Upper lobe of right lung (tissue), 1 donor: ENCODE measurements around the gene SNRNP25. TPM values are rescaled to one million over a fixed set of nuclear protein-coding genes. Genes with fewer than 3 reads are reported as not detected.
"Not testable (repeated sequence)": the region's sequence is repeated elsewhere in the genome, so short reads cannot be mapped to it uniquely, and the experiment has no call there.

Source experiments
- ATAC-seq: fragments of 200-7000 bp; cut with Tn5 transposase; one replicate; pipeline ENCODE4 v1.9.1; 2020; ENCODE audit warnings: mild to moderate bottlenecking, moderate library complexity
- DNase-seq: peaks from one replicate; pipeline ENCODE4 v3.0.0-alpha.2; 2020
- H3K27ac ChIP-seq: fragments of 200-600 bp; one replicate; pipeline ENCODE4 v1.8.0; 2022
- H3K27me3 ChIP-seq: fragments of 200-600 bp; one replicate; pipeline ENCODE4 v1.8.0; 2022; ENCODE audit warnings: mild to moderate bottlenecking
- H3K36me3 ChIP-seq: fragments of 200-600 bp; one replicate; pipeline ENCODE4 v1.8.0; 2022
- H3K4me1 ChIP-seq: fragments of 200-600 bp; one replicate; pipeline ENCODE4 v1.8.0; 2022
- H3K4me3 ChIP-seq: fragments of 200-600 bp; one replicate; pipeline ENCODE4 v1.8.0; 2022; ENCODE audit warnings: mild to moderate bottlenecking
- H3K9me3 ChIP-seq: fragments of 200-600 bp; one replicate; pipeline ENCODE4 v1.8.0; 2022
- CTCF ChIP-seq: fragments of 200-600 bp; IDR thresholded peaks from one replicate; pipeline ENCODE4 v1.8.0; 2022; ENCODE audit warnings: antibody characterized with exemption
- intact Hi-C: fragments of 100-400 bp; cut with DNase I; formaldehyde crosslinking; loops from one replicate; pipeline ENCODE4 v1.11.0; 2022
- total RNA-seq: library from RNA; stranded (reverse); fragmentation: NEBNext Ultra II Directional; extraction: Animal tissue kit (Norgen Biotek cat#: 25700); gene quantifications from one replicate; pipeline ENCODE4 v1.2.1, GENCODE V29; 2021
- donor health status: DM: no; HTN: yes; CAD: no; lungs with severe emphysema.

Gene SNRNP25
- total RNA-seq, 1 donor from 2014 or later, result 11.6 TPM

DNA sequence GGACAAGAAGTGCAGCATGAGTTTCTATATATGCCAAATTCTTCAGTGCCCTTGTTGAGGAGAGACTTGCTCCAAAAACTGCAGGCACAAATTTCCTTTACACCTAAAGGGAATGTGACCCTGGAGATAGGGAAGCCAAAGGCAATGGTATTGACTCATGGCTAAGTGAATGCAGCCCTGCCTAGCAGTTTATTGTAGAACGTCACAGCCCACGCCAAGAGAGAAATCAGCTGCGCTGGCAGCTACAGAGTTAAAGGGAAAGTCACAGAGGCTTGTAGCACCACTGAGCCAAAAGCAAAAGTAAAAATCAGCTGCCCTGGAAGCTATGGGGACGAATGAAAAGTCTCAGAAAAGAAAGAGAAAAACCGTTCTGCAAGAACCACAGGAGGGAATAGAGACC, 10.3 kb upstream of the SNRNP25 start:
- Histone ChIP-seq H3K27ac (no peak overlapping the region), H3K4me1 (peaks cover 10% of the 10 kb centered on the region), H3K9me3 (no peaks in the 10 kb centered on the region), H3K27me3 (no peaks in the 10 kb centered on the region), H3K36me3 (peaks cover 24% of the 10 kb centered on the region), H3K4me3 (no peak overlapping the region)
- DNase-seq, result no peak
- ATAC-seq, result no peak
- TF ChIP-seq CTCF, result no peak
- intact Hi-C loops, result no loop called here

DNA sequence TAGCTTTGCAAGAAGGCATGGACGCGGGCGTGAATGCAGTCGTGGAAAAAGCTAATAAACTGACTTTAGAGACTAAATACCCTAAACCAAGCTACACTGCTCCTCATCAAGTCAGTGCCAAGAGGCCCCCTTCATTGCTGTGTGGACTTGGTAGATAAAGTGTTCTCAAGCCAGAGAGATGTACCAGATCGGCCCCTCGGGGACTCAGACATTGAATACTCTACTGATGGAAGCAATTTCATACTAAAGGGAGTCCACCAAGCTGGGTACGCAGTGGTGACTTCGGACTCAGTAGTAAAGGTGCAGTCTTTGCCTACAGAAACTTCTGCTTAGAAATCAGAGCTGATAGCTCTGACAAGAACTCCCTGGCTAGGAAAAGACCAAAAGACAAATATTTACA, 9.0 kb upstream of the SNRNP25 start:
- intact Hi-C loops, result no loop called here
- Histone ChIP-seq H3K27ac (no peak overlapping the region), H3K9me3 (no peaks in the 10 kb centered on the region), H3K4me3 (no peak overlapping the region), H3K36me3 (peaks cover 24% of the 10 kb centered on the region), H3K27me3 (no peaks in the 10 kb centered on the region), H3K4me1 (no peaks in the 10 kb centered on the region)
- TF ChIP-seq CTCF, result no peak
- DNase-seq (no peak), ATAC-seq (no peak)

- Histone ChIP-seq H3K4me3 (no peak overlapping the region), H3K27ac (no peak overlapping the region), H3K9me3 (no peaks in the 10 kb centered on the region), H3K27me3 (no peaks in the 10 kb centered on the region), H3K36me3 (peaks cover 24% of the 10 kb centered on the region), H3K4me1 (no peaks in the 10 kb centered on the region)
- no peak for TF ChIP-seq CTCF
- ATAC-seq, result no peak
- intact Hi-C loops, result no loop called here
- DNase-seq, result no peak
These were observed 8.2 kb upstream of the SNRNP25 start for GRCh38 chr16:45454-45853.

DNA sequence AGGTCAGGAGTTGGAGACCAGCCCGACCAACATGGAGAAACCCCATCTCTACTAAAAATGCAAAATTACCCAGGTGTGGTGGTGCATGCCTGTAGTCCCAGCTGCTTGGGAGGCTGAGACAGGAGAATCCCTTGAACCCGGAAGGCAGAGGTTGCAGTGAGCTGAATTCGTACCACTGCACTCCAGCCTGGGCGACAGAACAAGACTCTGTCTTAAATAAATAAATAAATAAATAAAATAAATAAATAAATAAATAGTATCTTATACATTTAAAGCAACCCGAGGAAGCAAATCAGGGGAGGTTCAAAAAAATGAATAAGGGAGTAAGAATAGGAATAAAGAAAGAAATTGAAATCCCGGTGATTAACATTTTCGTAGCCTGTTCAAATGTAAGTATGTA, 7.1 kb upstream of the SNRNP25 start:
- H3K9me3 ChIP-seq, intact Hi-C loops, DNase-seq, H3K27me3 ChIP-seq, H3K4me3 ChIP-seq, ATAC-seq, H3K4me1 ChIP-seq, H3K27ac ChIP-seq: not testable (repeated sequence)
- peaks cover 24% of the 10 kb centered on the region for H3K36me3 ChIP-seq

DNA sequence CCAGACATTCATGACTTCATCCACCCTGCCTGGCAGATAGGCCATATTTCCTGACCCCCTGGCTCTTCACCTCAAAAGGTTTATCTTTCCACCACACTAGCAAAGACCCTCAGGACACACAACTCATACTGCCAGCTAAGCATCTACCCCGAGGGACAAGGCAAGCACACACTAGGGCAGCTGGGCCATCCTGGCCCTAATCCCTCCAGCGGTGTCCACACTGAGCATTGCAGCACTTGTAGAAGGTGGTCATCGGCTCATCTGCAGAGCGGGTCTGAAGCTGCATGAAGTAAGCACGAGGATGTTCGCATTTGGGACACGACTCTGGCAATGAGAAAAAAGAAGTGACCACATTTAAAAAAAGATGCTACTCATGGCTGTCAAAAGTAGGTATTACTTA, 6.4 kb upstream of the SNRNP25 start:
- intact Hi-C loops, result no loop called here
- peaks cover 24% of the 10 kb centered on the region for H3K36me3 ChIP-seq
- peaks cover 5% of the 10 kb centered on the region for H3K4me1 ChIP-seq
- H3K27ac ChIP-seq, result no peak overlapping the region
- no peaks in the 10 kb centered on the region for H3K27me3 ChIP-seq
- TF ChIP-seq CTCF, result no peak
- no peak overlapping the region for H3K4me3 ChIP-seq
- DNase-seq, result no peak
- ATAC-seq, result no peak
- H3K9me3 ChIP-seq, result no peaks in the 10 kb centered on the region

GRCh38 chr16:50769-51591, 2.6 kb upstream of the SNRNP25 start:
- Histone ChIP-seq H3K4me1 (peaks cover 10% of the 10 kb centered on the region), H3K27ac (no peak overlapping the region), H3K9me3 (no peaks in the 10 kb centered on the region), H3K36me3 (peaks cover 13% of the 10 kb centered on the region), H3K27me3 (no peaks in the 10 kb centered on the region), H3K4me3 (no peak overlapping the region)
- intact Hi-C loops, result no loop called here
- ATAC-seq (no peak), DNase-seq (no peak)
- no peak for TF ChIP-seq CTCF
